ENCODE measurements around the gene RASA3. TPM values are rescaled to one million over a fixed set of nuclear protein-coding genes. Genes with fewer than 3 reads are reported as not detected.

The RASA3 gene
- total and polyA plus RNA-seq, 2 donors (not counting 3 experiments of a cell fraction or from before 2014, with no cell fraction given), result 26.5 to 53.8 TPM

GRCh38 chr13:113973218-113974164 is 158.9 kb downstream of the RASA3 start, which contains the start of gene C13orf46:
TSS of gene C13orf46 (minus strand) at chr13:113974076. CDS start at chr13:113973997, 79 bp downstream.
- Histone ChIP-seq H3K9ac (replicated peaks; ENCODE audit: extremely low read depth, insufficient read depth, low read length) (no peak within 1 kb of the TSS), H4K20me1 (replicated peaks; ENCODE audit: control insufficient read depth, extremely low read depth, insufficient read depth, low read length) (no peaks in the 10 kb centered on the region), H3K27me3 (ENCODE audit: control insufficient read depth in 2 of 2, insufficient read depth in 2 of 2, low read length in 2 of 2) (no peaks in the 10 kb centered on the region), H3K36me3 (ENCODE audit: control insufficient read depth in 2 of 2, extremely low read depth in 1 of 2, insufficient read depth in 2 of 2, low read length in 2 of 2) (peaks cover 0 to 25% of the 10 kb centered on the region in 2 experiments), H2AFZ (ENCODE audit: low read depth, low read length) (no peak within 1 kb of the TSS), H3K9me1 (replicated peaks; ENCODE audit: control insufficient read depth, extremely low read depth, insufficient read depth, low read length) (no peaks in the 10 kb centered on the region), H3K79me2 (ENCODE audit: control insufficient read depth, insufficient read depth, low read length) (no peaks in the 10 kb centered on the region), H3K4me2 (ENCODE audit: insufficient read depth, low read length) (no peak within 1 kb of the TSS), H3K9me3 (replicated peaks; ENCODE audit: control insufficient read depth, insufficient read depth, low read length) (no peaks in the 10 kb centered on the region), H3K4me3 (replicated peaks in 1 of 3; ENCODE audit: insufficient read depth in 1 of 3, low read depth in 1 of 3, low read length in 3 of 3) (no peak within 1 kb of the TSS), H3K4me1 (ENCODE audit: control insufficient read depth, extremely low read depth, insufficient read depth, low read length) (no peaks in the 10 kb centered on the region), H3K27ac (ENCODE audit: insufficient read depth, low read depth, low read length) (no peak within 1 kb of the TSS)
- no peak for FAIRE-seq
- DNase-seq (ENCODE audit: low read depth, low spot score), result no peak
- intact Hi-C loops (cut with micrococcal nuclease) (no loop called here), dilution Hi-C loops (cut with MboI; ENCODE audit: extremely low pct_ligation_motif_present, low sequenced_read_pairs) (no loop called here)
- no TSS peak for BruUV-seq (replicated peaks)
- no peak for TF ChIP-seq CTCF (IDR thresholded peaks at IDR 0.05; ENCODE audit: extremely low read depth in 1 of 2, insufficient read depth in 1 of 2, low read depth in 1 of 2, low read length in 2 of 2)
- no peak for TF ChIP-seq FOS (IDR thresholded peaks at IDR 0.05; ENCODE audit: borderline replicate concordance, insufficient read depth, low read length)
- TF ChIP-seq POLR2A (IDR thresholded peaks at IDR 0.05; ENCODE audit: low read depth, low read length), result no peak
- no peak for TF ChIP-seq EZH2 (IDR thresholded peaks at IDR 0.05; ENCODE audit: borderline replicate concordance, low read depth, low read length, severe bottlenecking)
- no peak for TF ChIP-seq MYC (IDR thresholded peaks at IDR 0.05; ENCODE audit: low read depth, low read length)
- no peak for TF ChIP-seq GATA2 (IDR thresholded peaks at IDR 0.05; ENCODE audit: insufficient read depth, insufficient read length, low read depth, low read length)
- TF ChIP-seq MAX (IDR thresholded peaks at IDR 0.05; ENCODE audit: insufficient read depth, insufficient read length), result no peak
- TF ChIP-seq POLR2AphosphoS5 (IDR thresholded peaks at IDR 0.05; ENCODE audit: insufficient read depth, low read depth, low read length), result no peak
- no peak for TF ChIP-seq JUN (IDR thresholded peaks at IDR 0.05; ENCODE audit: borderline replicate concordance, insufficient read depth, insufficient read length, low read depth)
- ChIA-PET CTCF (no interaction called here), POLR2A (no interaction called here)

Data from endothelial cell of umbilical vein (primary cell).